HCT116 (cell line): ENCODE measurements around the gene SLC1A1.

Source experiments
- CEBPB ChIP-seq: IDR thresholded peaks from 2 replicates; pipeline ENCODE4 v1.6.1; 2012; ENCODE audit warnings: low read depth
- CTCF ChIP-seq, 3 experiments: fragments of 200-600 bp in 1 of 3; sonication (generic) in 1 of 3; IDR thresholded peaks in 2 of 3; conservative IDR thresholded peaks in 1 of 3; 2 replicates each; pipeline ENCODE4 v1.5.1; 2012 to 2017; ENCODE audit warnings: low read depth in 2 of 3, low read length in 2 of 3, antibody characterized with exemption in 1 of 3, borderline replicate concordance in 1 of 3, control low read depth in 1 of 3, mild to moderate bottlenecking in 1 of 3, mixed read lengths in 1 of 3, mixed run types in 1 of 3, moderate library complexity in 1 of 3; ENCODE audit not compliant: insufficient read depth in 1 of 3
- EGR1 ChIP-seq: IDR thresholded peaks from 2 replicates; pipeline ENCODE4 v1.6.1; 2012; ENCODE audit warnings: low read depth
- EZH2 ChIP-seq: fragments of 200-600 bp; sonication (generic); IDR thresholded peaks from 2 replicates; pipeline ENCODE4 v1.6.1; 2017; ENCODE audit warnings: antibody characterized with exemption, mixed run types
- JUND ChIP-seq: IDR thresholded peaks from 2 replicates; pipeline ENCODE4 v1.6.1; 2012
- POLR2A ChIP-seq: IDR thresholded peaks from 2 replicates; pipeline ENCODE4 v1.7.0; 2011; ENCODE audit warnings: borderline replicate concordance; ENCODE audit not compliant: insufficient read depth, insufficient read length; ENCODE audit errors: extremely low read depth
- POLR2AphosphoS5 ChIP-seq: IDR thresholded peaks from 2 replicates; pipeline ENCODE4 v1.6.1; 2011; ENCODE audit warnings: mild to moderate bottlenecking, low read depth, low read length, moderate library complexity
- RAD21 ChIP-seq: IDR thresholded peaks from 2 replicates; pipeline ENCODE4 v1.6.1; 2012; ENCODE audit warnings: low read depth, mild to moderate bottlenecking
- REST ChIP-seq: IDR thresholded peaks from 2 replicates; pipeline ENCODE4 v1.6.1; 2012; ENCODE audit warnings: low read depth
- YY1 ChIP-seq: IDR thresholded peaks from 2 replicates; pipeline ENCODE4 v1.6.1; 2011; ENCODE audit warnings: low read length, low read depth, moderate library complexity, mild to moderate bottlenecking; ENCODE audit not compliant: insufficient replicate concordance; ENCODE audit errors: extremely low read depth

GRCh38 chr9:4443439-4443838, 46.8 kb upstream of the SLC1A1 start:
- TF ChIP-seq CTCF (IDR thresholded peaks at IDR 0.05 in 2 of 3, conservative IDR thresholded peaks at IDR 0.05 in 1 of 3; ENCODE audit: borderline replicate concordance in 1 of 3, insufficient read depth in 1 of 3, low read depth in 2 of 3, low read length in 2 of 3) (no peak), EZH2 (no peak), RAD21 (no peak), POLR2A (no peak), EGR1 (no peak), YY1 (no peak), JUND (no peak), REST (no peak), CEBPB (no peak), POLR2AphosphoS5 (no peak)
